Activated naive CD4-positive, alpha-beta T cell (primary cell): ENCODE data around the gene FLAD1.

Experiments used
- DNase-seq, 4 experiments: peaks; one replicate each; lab custom pipeline; 2025; lab: John Stamatoyannopoulos, UW

Gene FLAD1

GRCh38 chr1:155038602-155039307, 55.6 kb downstream of the FLAD1 start:
- no peak for DNase-seq

DNA sequence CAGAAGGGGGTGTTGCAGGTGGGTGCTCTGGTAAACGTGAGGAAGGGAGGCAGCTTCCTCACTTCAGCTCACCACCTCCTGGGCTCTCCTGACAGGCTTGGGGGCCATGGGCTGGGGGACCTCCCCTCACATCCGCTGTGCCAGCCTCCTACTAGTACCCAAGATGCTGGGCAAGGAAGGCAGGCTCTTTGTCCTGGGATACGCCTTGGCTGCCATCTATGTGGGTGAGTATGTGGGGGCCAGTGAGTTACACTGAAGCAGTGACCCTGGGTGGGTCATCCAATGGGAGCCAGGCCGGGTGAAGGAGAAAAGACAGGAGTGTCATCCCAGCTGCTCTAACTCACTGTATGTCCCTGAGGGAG, 56.1 kb downstream of the FLAD1 start:
- no peak for DNase-seq

GRCh38 chr1:155040358-155041093, 57.4 kb downstream of the FLAD1 start:
- DNase-seq = no peak
